ENCODE measurements around the gene FUCA1. TPM values are rescaled to one million over a fixed set of nuclear protein-coding genes. Genes with fewer than 3 reads are reported as not detected.
"Not testable (repeated sequence)": the region's sequence is repeated elsewhere in the genome, so short reads cannot be mapped to it uniquely, and the experiment has no call there.

The FUCA1 gene
- total and polyA plus RNA-seq, 2 of the 8 experiments (the other 6 are each of a cell fraction or from before 2014, with no cell fraction given) = 5.9 to 6.4 TPM

DNA sequence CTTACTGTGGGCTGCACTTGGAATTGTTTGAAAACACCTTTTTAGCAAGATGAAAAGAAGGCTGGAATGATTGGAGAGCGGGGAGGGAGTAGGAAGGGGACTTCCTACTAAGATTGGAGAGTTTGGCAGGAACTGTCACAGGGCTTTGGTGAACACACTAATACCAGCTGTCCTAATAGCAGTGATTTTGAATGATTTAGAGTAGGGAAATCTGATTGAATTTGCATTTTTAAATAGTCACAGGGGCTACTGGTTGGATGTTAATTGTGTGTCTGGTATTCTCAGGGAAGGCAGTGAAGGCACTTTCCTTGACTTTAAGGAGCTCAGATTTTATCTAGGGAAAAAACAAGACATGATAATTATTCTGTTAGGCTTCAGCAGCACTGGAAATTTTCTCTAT, 40.4 kb downstream of the FUCA1 start (continued):
- no peak for TF ChIP-seq RNF2 (IDR thresholded peaks at IDR 0.05; ENCODE audit: borderline replicate concordance, low read depth, low read length, missing control alignments, poor library complexity, severe bottlenecking)

- H3K9ac ChIP-seq (replicated peaks in 1 of 4; ENCODE audit: extremely low read depth in 1 of 4, low read depth in 3 of 4, low read length in 3 of 4); H4K5ac ChIP-seq (ENCODE audit: insufficient read length, low read depth, low read length); H3K23ac ChIP-seq (ENCODE audit: insufficient read length); H3K56ac ChIP-seq (replicated peaks; ENCODE audit: insufficient read length, low read depth, low read length); H3K4me3 ChIP-seq (ENCODE audit: extremely low read depth in 1 of 4, insufficient read depth in 2 of 4, low read depth in 3 of 4, low read length in 4 of 4); H2BK12ac ChIP-seq (ENCODE audit: low read depth, low read length); H2AFZ ChIP-seq (ENCODE audit: low read length); H3K79me2 ChIP-seq (ENCODE audit: control insufficient read depth in 1 of 2, insufficient read depth in 2 of 2, low read length in 2 of 2); H3K27ac ChIP-seq (ENCODE audit: low read depth, low read length); H3K4me2 ChIP-seq (ENCODE audit: insufficient read depth in 1 of 2, low read depth in 2 of 2, low read length in 2 of 2); H3K23me2 ChIP-seq (ENCODE audit: low read depth, low read length); H2BK120ac ChIP-seq (replicated peaks; ENCODE audit: low read depth, low read length); H3K4me1 ChIP-seq (replicated peaks in 1 of 4; ENCODE audit: control insufficient read depth in 3 of 4, insufficient read depth in 4 of 4, low read length in 3 of 4); H4K91ac ChIP-seq (replicated peaks; ENCODE audit: insufficient read length, low read length); H3K36me3 ChIP-seq (ENCODE audit: control insufficient read depth in 2 of 4, insufficient read depth in 4 of 4, low read length in 3 of 4); H4K8ac ChIP-seq (ENCODE audit: extremely low read depth, insufficient read depth, low read length); H2BK5ac ChIP-seq (ENCODE audit: low read depth, low read length); H3K14ac ChIP-seq (ENCODE audit: insufficient read length); H4K20me1 ChIP-seq (replicated peaks in 1 of 2; ENCODE audit: control insufficient read depth in 1 of 2, insufficient read depth in 2 of 2, low read length in 2 of 2); FAIRE-seq; H3K4ac ChIP-seq (replicated peaks; ENCODE audit: insufficient read length, low read depth, low read length); H2BK20ac ChIP-seq (ENCODE audit: low read length); DNase-seq (ENCODE audit: low read depth in 1 of 2, low spot score in 2 of 2); H2BK15ac ChIP-seq (ENCODE audit: low read length); H3K79me1 ChIP-seq (ENCODE audit: low read depth, low read length); H3K9me3 ChIP-seq (ENCODE audit: insufficient read depth in 2 of 2, low read depth in 1 of 2, low read length in 1 of 2); H3K18ac ChIP-seq (ENCODE audit: extremely low read depth, low read length); H2AK5ac ChIP-seq (ENCODE audit: low read depth, low read length); H3K27me3 ChIP-seq (replicated peaks in 1 of 4; ENCODE audit: control insufficient read depth in 3 of 4, extremely low read depth in 1 of 4, insufficient read depth in 3 of 4, low read length in 3 of 4): not testable (repeated sequence)
- POLR2A ChIA-PET (ENCODE audit: partially characterized antibody) = interaction anchor here (2.2 to 4.2 kb wide), 2 partner anchors 15 to 28 kb away, joined by 8 to 28 read pairs; partner anchors contain the start of gene GALE
- WGBS, 2 experiments (ENCODE audit: extremely low coverage in 1 of 2, insufficient coverage in 1 of 2, insufficient read length in 1 of 2, insufficient replicate concordance in 2 of 2, low coverage in 1 of 2, low lambda C conversion rate in 2 of 2, missing lambda C conversion rate in 1 of 2) = 91% methylated on average over 13 of the region's 13 CpGs; no CpG with 5 or more reads in 1 of the 2 experiments
- CTCF ChIA-PET (ENCODE audit: partially characterized antibody) = interaction anchor here (0.6 to 8.5 kb wide), 3 partner anchors 15 to 55 kb away, joined by 3 to 99 read pairs (median 3); no protein-coding TSS in a partner anchor
Observed at GRCh38 chr1:23826590-23826989, 41.5 kb downstream of the FUCA1 start.

All from H1 (cell line).